Stomach (tissue), 9 donors: ENCODE measurements around the gene POF1B. TPM values are rescaled to one million over a fixed set of nuclear protein-coding genes. Genes with fewer than 3 reads are reported as not detected.

ENCODE experiments used
- DNase-seq, 2 donors: peaks; one replicate each; pipeline versions ENCODE4 v3.0.0 to v3.0.0-alpha.2; 2013 to 2019
- H3K27ac ChIP-seq, 5 donors: fragments of 200-600 bp in 4 of 5; sonication (generic) in 4 of 5; one replicate each; pipeline ENCODE4 v1.5.1; 2013 to 2019; ENCODE audit warnings: mild to moderate bottlenecking in 1 of 5, moderate library complexity in 1 of 5
- H3K27me3 ChIP-seq, 3 donors: fragments of 200-600 bp; sonication (generic); one replicate each; pipeline ENCODE4 v1.5.1; 2017 to 2019; ENCODE audit warnings: mixed run types in 1 of 3
- H3K36me3 ChIP-seq, 4 donors: fragments of 200-600 bp; sonication (generic); 1 replicate in 3 of 4; 2 replicates in 1 of 4; pipeline ENCODE4 v1.5.1; 2016 to 2019
- H3K4me1 ChIP-seq, 4 donors: fragments of 200-600 bp; sonication (generic); one replicate each; pipeline ENCODE4 v1.5.1; 2016 to 2019
- H3K4me3 ChIP-seq, 4 donors: fragments of 200-600 bp; sonication (generic) in 3 of 4; one replicate each; pipeline ENCODE4 v1.5.1; 2016 to 2019; ENCODE audit warnings: mild to moderate bottlenecking in 1 of 4
- H3K9me3 ChIP-seq, 4 donors: fragments of 200-600 bp; sonication (generic); one replicate each; pipeline ENCODE4 v1.5.1; 2016 to 2019
- CTCF ChIP-seq, 7 experiments: fragments of 450-650 bp in 4 of 7; fragments of 200-600 bp in 3 of 7; sonication (generic) in 3 of 7; IDR thresholded peaks; one replicate each; pipeline ENCODE4 v1.5.1; 2016 to 2019; ENCODE audit warnings: antibody characterized with exemption in 7 of 7, control low read depth in 2 of 7, mild to moderate bottlenecking in 1 of 7
- EP300 ChIP-seq: sonication (generic); formaldehyde crosslinking; IDR thresholded peaks from one replicate; pipeline ENCODE4 v1.6.1; 2017; ENCODE audit warnings: antibody characterized with exemption
- POLR2A ChIP-seq, 4 donors: fragments of 450-650 bp; IDR thresholded peaks; one replicate each; pipeline ENCODE4 v1.6.1; 2016; ENCODE audit warnings: antibody characterized with exemption in 4 of 4, control low read depth in 2 of 4, mild to moderate bottlenecking in 1 of 4, moderate library complexity in 1 of 4
- POLR2AphosphoS5 ChIP-seq, 3 donors: sonication (generic); formaldehyde crosslinking; IDR thresholded peaks; one replicate each; pipeline ENCODE4 v1.6.1; 2016; ENCODE audit warnings: antibody characterized with exemption in 3 of 3
- WGBS, 5 donors: extraction: QIAGEN DNeasy Blood & Tissue Kit in 3 of 5; methylation state at CpG; one replicate each; pipeline versions ENCODE4 v1.1.5 to v1.1.7; 2013 to 2018; 5-methylcytosine and 5-hydroxymethylcytosine counted together
- intact Hi-C: fragments of 100-400 bp; cut with DNase I; formaldehyde crosslinking; loops from one replicate; pipeline ENCODE4 v1.15.1; 2023; ENCODE audit warnings: low total_unique reads
- polyA plus RNA-seq, 3 donors: library from polyadenylated mRNA; stranded (reverse); fragments of 200-250 nt; gene quantifications; one replicate each; pipeline ENCODE4 v1.2.3, GENCODE V29; 2013
- total RNA-seq, 5 donors: library from RNA; depleted of rRNA; stranded (reverse); fragments of >200 nt; gene quantifications; one replicate each; pipeline versions ENCODE4 v1.1.0 to v1.2.3, GENCODE V29; 2014 to 2016
- donor health status: healthy with polysubstance abuse.
- donor health status: Bipolar disorder and iron deficiency.
- donor health status: healthy.

The POF1B gene
- total and polyA plus RNA-seq, 8 donors = 4.8 to 47.5 (median 21.7) TPM

GRCh38 chrX:85244450-85245211 is 134.8 kb downstream of the POF1B start:
- no peaks in the 10 kb centered on the region for H3K4me1 ChIP-seq
- intact Hi-C loops = no loop called here
- peak overlapping the region in 4 of 5 donors; percentile 5 to 72 (median 51) for H3K27ac ChIP-seq
- no peaks in the 10 kb centered on the region for H3K36me3 ChIP-seq
- peaks cover 0 to 6% (median 0%) of the 10 kb centered on the region in 3 donors for H3K27me3 ChIP-seq
- DNase-seq = peak in 1 of 2 donors; percentile 70
- TF ChIP-seq CTCF (IDR thresholded peaks at IDR 0.05) (no peak), POLR2A (IDR thresholded peaks at IDR 0.05) (no peak), EP300 (no peak), POLR2AphosphoS5 (IDR thresholded peaks at IDR 0.05) (no peak)
- H3K4me3 ChIP-seq = peak overlapping the region; percentile 49 to 61 (median 54)
- 0 to 46% (median 5%) methylated on average over 29 to 42 of the region's 42 CpGs for WGBS, 5 donors
- no peaks in the 10 kb centered on the region for H3K9me3 ChIP-seq

GRCh38 chrX:85243761-85244449 is 135.6 kb downstream of the POF1B start, which contains the start of the genes SATL1 and ZNF711:
TSS of gene SATL1 (minus strand) at chrX:85243779. CDS start at chrX:85108968, 134,811 bp downstream.
TSS of gene ZNF711 (plus strand) at chrX:85243991. CDS start at chrX:85247573, 3,582 bp downstream.
- TF ChIP-seq POLR2AphosphoS5 (IDR thresholded peaks at IDR 0.05) (no peak), CTCF (IDR thresholded peaks at IDR 0.05) (no peak), EP300 (no peak), POLR2A (IDR thresholded peaks at IDR 0.05) (no peak)
- Histone ChIP-seq H3K4me3 (peak within 1 kb of the TSS; percentile 49 to 61 (median 54)), H3K27ac (peak within 1 kb of the TSS in 4 of 5 donors; percentile 5 to 72 (median 51)), H3K4me1 (no peaks in the 10 kb centered on the region), H3K27me3 (peaks cover 0 to 6% (median 0%) of the 10 kb centered on the region in 3 donors), H3K9me3 (no peaks in the 10 kb centered on the region), H3K36me3 (no peaks in the 10 kb centered on the region)
- peak; percentile 42 to 95 for DNase-seq
- 1 to 48% (median 8%) methylated on average over 32 to 65 of the region's 65 CpGs for WGBS, 5 donors
- intact Hi-C loops = no loop called here

GRCh38 chrX:85243155-85243554 is 136.3 kb downstream of the POF1B start:
- peak in 1 of 2 donors; percentile 7 for DNase-seq
- intact Hi-C loops = no loop called here
- Histone ChIP-seq H3K36me3 (no peaks in the 10 kb centered on the region), H3K9me3 (no peaks in the 10 kb centered on the region), H3K27ac (peak overlapping the region in 1 of 5 donors; percentile 72), H3K4me1 (no peaks in the 10 kb centered on the region), H3K4me3 (peak overlapping the region; percentile 49 to 61 (median 54)), H3K27me3 (peaks cover 0 to 6% (median 0%) of the 10 kb centered on the region in 3 donors)
- TF ChIP-seq POLR2AphosphoS5 (IDR thresholded peaks at IDR 0.05) (no peak), CTCF (IDR thresholded peaks at IDR 0.05) (no peak), EP300 (no peak), POLR2A (IDR thresholded peaks at IDR 0.05) (no peak)
- WGBS, 5 donors = 29 to 63% (median 39%) methylated on average over 2 of the region's 2 CpGs

Other genes starting within 250 kb of the POF1B start
- not detected for gene SATL1, start 135.9 kb downstream of the POF1B start, total RNA-seq
- gene SATL1, start 135.9 kb downstream of the POF1B start, polyA plus RNA-seq = not detected
- gene ZNF711, start 135.7 kb downstream of the POF1B start, total RNA-seq = 10 to 100 TPM in 1 of 5 donors, 1 to 10 TPM in 3, under 1 TPM in 1; under 0.01 to 26.6 (median 6.4) TPM
- gene ZNF711, start 135.7 kb downstream of the POF1B start, polyA plus RNA-seq = 1 to 10 TPM in 2 of 3 donors, under 1 TPM in 1; 0.93 to 2.4 (median 1.6) TPM